ENCODE data around the gene DNAJC15. TPM values are rescaled to one million over a fixed set of nuclear protein-coding genes. Genes with fewer than 3 reads are reported as not detected.

The DNAJC15 gene
- total and polyA plus RNA-seq, 2 donors, result 16.9 to 19.6 TPM

- Histone ChIP-seq H3K4me3 (ENCODE audit: low read depth, low read length) (no peak overlapping the region), H3K27ac (ENCODE audit: low read depth) (no peak overlapping the region), H3K36me3 (ENCODE audit: insufficient read depth) (no peaks in the 10 kb centered on the region), H3K4me1 (ENCODE audit: insufficient read depth) (no peaks in the 10 kb centered on the region)
- WGBS, result 91% methylated on average over 6 of the region's 6 CpGs
- DNase-seq (ENCODE audit: extremely low spot score), result no peak
Measured at GRCh38 chr13:43119206-43119605, 95.8 kb downstream of the DNAJC15 start.

- Histone ChIP-seq H3K36me3 (ENCODE audit: insufficient read depth) (no peaks in the 10 kb centered on the region), H3K4me3 (ENCODE audit: low read depth, low read length) (no peak overlapping the region), H3K4me1 (ENCODE audit: insufficient read depth) (no peaks in the 10 kb centered on the region), H3K27ac (ENCODE audit: low read depth) (no peak overlapping the region)
- DNase-seq (ENCODE audit: extremely low spot score), result no peak
- WGBS, result 78% methylated on average over 6 of the region's 6 CpGs
Measured at GRCh38 chr13:43122791-43123190, 99.4 kb downstream of the DNAJC15 start.

GRCh38 chr13:43123856-43124255, 100.5 kb downstream of the DNAJC15 start:
- H3K4me3 ChIP-seq (ENCODE audit: low read depth, low read length), result no peak overlapping the region
- no peaks in the 10 kb centered on the region for H3K4me1 ChIP-seq (ENCODE audit: insufficient read depth)
- DNase-seq (ENCODE audit: extremely low spot score), result no peak
- 93% methylated on average over 6 of the region's 6 CpGs for WGBS
- no peaks in the 10 kb centered on the region for H3K36me3 ChIP-seq (ENCODE audit: insufficient read depth)
- H3K27ac ChIP-seq (ENCODE audit: low read depth), result no peak overlapping the region

GRCh38 chr13:43124490-43124889, 101.1 kb downstream of the DNAJC15 start:
- Histone ChIP-seq H3K27ac (ENCODE audit: low read depth) (no peak overlapping the region), H3K4me1 (ENCODE audit: insufficient read depth) (no peaks in the 10 kb centered on the region), H3K36me3 (ENCODE audit: insufficient read depth) (no peaks in the 10 kb centered on the region), H3K4me3 (ENCODE audit: low read depth, low read length) (no peak overlapping the region)
- 90% methylated on average over 8 of the region's 8 CpGs for WGBS
- no peak for DNase-seq (ENCODE audit: extremely low spot score)

- H3K36me3 ChIP-seq (ENCODE audit: insufficient read depth), result no peaks in the 10 kb centered on the region
- DNase-seq (ENCODE audit: extremely low spot score), result no peak
- 82% methylated on average over 4 of the region's 4 CpGs for WGBS
- no peak overlapping the region for H3K27ac ChIP-seq (ENCODE audit: low read depth)
- H3K4me1 ChIP-seq (ENCODE audit: insufficient read depth), result no peaks in the 10 kb centered on the region
- no peak overlapping the region for H3K4me3 ChIP-seq (ENCODE audit: low read depth, low read length)
Measured at GRCh38 chr13:43126420-43126819, 103.0 kb downstream of the DNAJC15 start.

GRCh38 chr13:43127103-43127798, 103.9 kb downstream of the DNAJC15 start:
- Histone ChIP-seq H3K4me1 (ENCODE audit: insufficient read depth) (no peaks in the 10 kb centered on the region), H3K27ac (ENCODE audit: low read depth) (no peak overlapping the region), H3K4me3 (ENCODE audit: low read depth, low read length) (no peak overlapping the region), H3K36me3 (ENCODE audit: insufficient read depth) (no peaks in the 10 kb centered on the region)
- 72% methylated on average over 9 of the region's 9 CpGs for WGBS
- no peak for DNase-seq (ENCODE audit: extremely low spot score)

GRCh38 chr13:43127827-43128226, 104.4 kb downstream of the DNAJC15 start:
- Histone ChIP-seq H3K27ac (ENCODE audit: low read depth) (no peak overlapping the region), H3K4me3 (ENCODE audit: low read depth, low read length) (no peak overlapping the region), H3K4me1 (ENCODE audit: insufficient read depth) (no peaks in the 10 kb centered on the region), H3K36me3 (ENCODE audit: insufficient read depth) (no peaks in the 10 kb centered on the region)
- WGBS, result 34% methylated on average over 3 of the region's 3 CpGs
- DNase-seq (ENCODE audit: extremely low spot score), result no peak

GRCh38 chr13:43128504-43128961, 105.1 kb downstream of the DNAJC15 start:
- DNase-seq (ENCODE audit: extremely low spot score), result no peak
- WGBS, result 37% methylated on average over 21 of the region's 21 CpGs
- no peak overlapping the region for H3K4me3 ChIP-seq (ENCODE audit: low read depth, low read length)
- H3K4me1 ChIP-seq (ENCODE audit: insufficient read depth), result no peaks in the 10 kb centered on the region
- no peak overlapping the region for H3K27ac ChIP-seq (ENCODE audit: low read depth)
- H3K36me3 ChIP-seq (ENCODE audit: insufficient read depth), result no peaks in the 10 kb centered on the region

- Histone ChIP-seq H3K27ac (ENCODE audit: low read depth) (no peak overlapping the region), H3K4me3 (ENCODE audit: low read depth, low read length) (no peak overlapping the region), H3K36me3 (ENCODE audit: insufficient read depth) (no peaks in the 10 kb centered on the region), H3K4me1 (ENCODE audit: insufficient read depth) (no peaks in the 10 kb centered on the region)
- 33% methylated on average over 8 of the region's 8 CpGs for WGBS
- DNase-seq (ENCODE audit: extremely low spot score), result no peak
Measured at GRCh38 chr13:43129066-43129465, 105.7 kb downstream of the DNAJC15 start.

GRCh38 chr13:43129511-43130110, 106.2 kb downstream of the DNAJC15 start:
- Histone ChIP-seq H3K36me3 (ENCODE audit: insufficient read depth) (no peaks in the 10 kb centered on the region), H3K27ac (ENCODE audit: low read depth) (no peak overlapping the region), H3K4me1 (ENCODE audit: insufficient read depth) (no peaks in the 10 kb centered on the region), H3K4me3 (ENCODE audit: low read depth, low read length) (no peak overlapping the region)
- DNase-seq (ENCODE audit: extremely low spot score), result no peak
- WGBS, result 35% methylated on average over 3 of the region's 3 CpGs

GRCh38 chr13:43132257-43132656, 108.9 kb downstream of the DNAJC15 start:
- Histone ChIP-seq H3K4me3 (ENCODE audit: low read depth, low read length) (no peak overlapping the region), H3K27ac (ENCODE audit: low read depth) (no peak overlapping the region), H3K4me1 (ENCODE audit: insufficient read depth) (no peaks in the 10 kb centered on the region), H3K36me3 (ENCODE audit: insufficient read depth) (no peaks in the 10 kb centered on the region)
- 60% methylated on average over 4 of the region's 4 CpGs for WGBS
- DNase-seq (ENCODE audit: extremely low spot score), result no peak

GRCh38 chr13:43132911-43133310, 109.5 kb downstream of the DNAJC15 start:
- H3K27ac ChIP-seq (ENCODE audit: low read depth), result no peak overlapping the region
- 79% methylated on average over 5 of the region's 5 CpGs for WGBS
- no peak for DNase-seq (ENCODE audit: extremely low spot score)
- H3K4me3 ChIP-seq (ENCODE audit: low read depth, low read length), result no peak overlapping the region
- no peaks in the 10 kb centered on the region for H3K36me3 ChIP-seq (ENCODE audit: insufficient read depth)
- no peaks in the 10 kb centered on the region for H3K4me1 ChIP-seq (ENCODE audit: insufficient read depth)

GRCh38 chr13:43133792-43134191, 110.4 kb downstream of the DNAJC15 start:
- H3K36me3 ChIP-seq (ENCODE audit: insufficient read depth), result no peaks in the 10 kb centered on the region
- 91% methylated on average over 4 of the region's 4 CpGs for WGBS

GRCh38 chr13:43134868-43135267, 111.5 kb downstream of the DNAJC15 start:
- H3K27ac ChIP-seq (ENCODE audit: low read depth), result no peak overlapping the region
- no peaks in the 10 kb centered on the region for H3K36me3 ChIP-seq (ENCODE audit: insufficient read depth)
- H3K4me1 ChIP-seq (ENCODE audit: insufficient read depth), result no peaks in the 10 kb centered on the region
- WGBS, result 84% methylated on average over 7 of the region's 7 CpGs
- DNase-seq (ENCODE audit: extremely low spot score), result no peak
- no peak overlapping the region for H3K4me3 ChIP-seq (ENCODE audit: low read depth, low read length)

More at GRCh38 chr13:43133792-43134191, 110.4 kb downstream of the DNAJC15 start:
- Histone ChIP-seq H3K27ac (ENCODE audit: low read depth) (no peak overlapping the region), H3K4me1 (ENCODE audit: insufficient read depth) (no peaks in the 10 kb centered on the region), H3K4me3 (ENCODE audit: low read depth, low read length) (no peak overlapping the region)
- DNase-seq (ENCODE audit: extremely low spot score), result no peak

Data from urinary bladder (tissue), 4 donors.